Breast epithelium (tissue), 3 donors: ENCODE data around the gene SPSB3.

Experiments
- CTCF ChIP-seq, 3 donors: fragments of 450-650 bp; IDR thresholded peaks; one replicate each; pipeline ENCODE4 v1.5.1; 2016 to 2017; ENCODE audit warnings: antibody characterized with exemption in 3 of 3, mild to moderate bottlenecking in 3 of 3, moderate library complexity in 3 of 3
- POLR2A ChIP-seq: fragments of 450-650 bp; IDR thresholded peaks from one replicate; pipeline ENCODE4 v1.6.1; 2016; ENCODE audit warnings: antibody characterized with exemption, mild to moderate bottlenecking, moderate library complexity
- POLR2AphosphoS5 ChIP-seq, 3 donors: sonication (generic); formaldehyde crosslinking; IDR thresholded peaks; one replicate each; pipeline ENCODE4 v1.6.1; 2017; ENCODE audit warnings: antibody characterized with exemption in 3 of 3

- TF ChIP-seq POLR2AphosphoS5 (IDR thresholded peaks at IDR 0.05) (no peak), CTCF (IDR thresholded peaks at IDR 0.05) (no peak), POLR2A (no peak)
Measured at GRCh38 chr16:1762879-1763520, 19.4 kb downstream of the SPSB3 start.
